SH-SY5Y (cell line): ENCODE results near the gene COL6A3.

Experiments used
- GATA2 ChIP-seq: IDR thresholded peaks from 2 replicates; pipeline ENCODE4 v1.6.1; 2011; ENCODE audit warnings: mild to moderate bottlenecking, low read depth, low read length
- GATA3 ChIP-seq: IDR thresholded peaks from 2 replicates; pipeline ENCODE4 v1.6.1; 2011; ENCODE audit warnings: low read depth, mild to moderate bottlenecking, low read length, moderate library complexity

GRCh38 chr2:237429753-237430152 lies 15.8 kb upstream of the COL6A3 start:
- TF ChIP-seq GATA2 (no peak), GATA3 (no peak)
